HG03025 (cell line): Measurements from ENCODE around the gene PIK3R2.
"Not testable (repeated sequence)": the region's sequence is repeated elsewhere in the genome, so short reads cannot be mapped to it uniquely, and the experiment has no call there.

ENCODE experiments used
- ATAC-seq: cut with Tn5 transposase; IDR thresholded peaks from one replicate; pipeline ENCODE4 v1.9.1; 2021; ENCODE audit warnings: mild to moderate bottlenecking, moderate library complexity; ENCODE audit not compliant: unreplicated experiment, low FRiP score

PIK3R2 gene

GRCh38 chr19:18152817-18153555, at the start of gene PIK3R2:
PIK3R2 (plus strand) TSS chr19:18153163; CDS start chr19:18155880, 2,717 bp downstream.
- ATAC-seq = peak; percentile 66

- ATAC-seq = no peak
Observed at GRCh38 chr19:18104793-18105131, 48.2 kb upstream of the PIK3R2 start.

- ATAC-seq = not testable (repeated sequence)
Observed at GRCh38 chr19:18105259-18105658, 47.7 kb upstream of the PIK3R2 start.

- no peak for ATAC-seq
Observed at GRCh38 chr19:18107235-18107634, 45.7 kb upstream of the PIK3R2 start.

GRCh38 chr19:18108897-18109296, 44.1 kb upstream of the PIK3R2 start:
- ATAC-seq = no peak

GRCh38 chr19:18109341-18109732, 43.6 kb upstream of the PIK3R2 start:
- no peak for ATAC-seq

- ATAC-seq = no peak
Observed at GRCh38 chr19:18109733-18110608, 43.0 kb upstream of the PIK3R2 start.

GRCh38 chr19:18110609-18111232, 42.2 kb upstream of the PIK3R2 start:
- ATAC-seq = no peak

GRCh38 chr19:18112989-18113478, 39.9 kb upstream of the PIK3R2 start:
- ATAC-seq = no peak

- no peak for ATAC-seq
Observed at GRCh38 chr19:18113827-18114226, 39.1 kb upstream of the PIK3R2 start.

- ATAC-seq = no peak
Observed at GRCh38 chr19:18114483-18114882, 38.5 kb upstream of the PIK3R2 start.

GRCh38 chr19:18117364-18117691, 35.6 kb upstream of the PIK3R2 start:
- ATAC-seq = no peak

- peak; percentile 74 for ATAC-seq
Observed at GRCh38 chr19:18117692-18118378, 35.1 kb upstream of the PIK3R2 start.

GRCh38 chr19:18118420-18119012, 34.4 kb upstream of the PIK3R2 start:
- ATAC-seq = no peak

- no peak for ATAC-seq
Observed at GRCh38 chr19:18119013-18119716, 33.8 kb upstream of the PIK3R2 start.

GRCh38 chr19:18119717-18120105, 33.3 kb upstream of the PIK3R2 start:
- no peak for ATAC-seq

- no peak for ATAC-seq
Observed at GRCh38 chr19:18120127-18120526, 32.8 kb upstream of the PIK3R2 start.

GRCh38 chr19:18121166-18121565, 31.8 kb upstream of the PIK3R2 start:
- no peak for ATAC-seq

- ATAC-seq = no peak
Observed at GRCh38 chr19:18122424-18122823, 30.5 kb upstream of the PIK3R2 start.
